Measurements from ENCODE around the gene PTPRD.
"Not testable (repeated sequence)": the region's sequence is repeated elsewhere in the genome, so short reads cannot be mapped to it uniquely, and the experiment has no call there.

PTPRD gene

GRCh38 chr9:9441874-9442273 lies 1170.9 kb downstream of the PTPRD start:
- not testable (repeated sequence) for DNase-seq

GRCh38 chr9:9437641-9438040 lies 1175.2 kb downstream of the PTPRD start:
- DNase-seq = no peak

GRCh38 chr9:9426454-9426853 lies 1186.3 kb downstream of the PTPRD start:
- not testable (repeated sequence) for DNase-seq

- DNase-seq = peak; percentile 57
These were observed 1200.6 kb downstream of the PTPRD start for GRCh38 chr9:9412241-9412640.

GRCh38 chr9:9410736-9411135 lies 1202.1 kb downstream of the PTPRD start:
- peak; percentile 4 for DNase-seq

- no peak for DNase-seq
These were observed 1212.8 kb downstream of the PTPRD start for GRCh38 chr9:9399982-9400381.

- DNase-seq = no peak
These were observed 1216.3 kb downstream of the PTPRD start for GRCh38 chr9:9396518-9396917.

- no peak for DNase-seq
These were observed 1217.3 kb downstream of the PTPRD start for GRCh38 chr9:9395539-9395938.

GRCh38 chr9:9392755-9393154 lies 1220.0 kb downstream of the PTPRD start:
- DNase-seq = no peak

- no peak for DNase-seq
These were observed 1222.9 kb downstream of the PTPRD start for GRCh38 chr9:9389904-9390303.

GRCh38 chr9:9387511-9388115 lies 1225.2 kb downstream of the PTPRD start:
- DNase-seq = no peak

- DNase-seq = no peak
These were observed 1250.5 kb downstream of the PTPRD start for GRCh38 chr9:9362332-9362731.

GRCh38 chr9:9352877-9353481 lies 1259.8 kb downstream of the PTPRD start:
- DNase-seq = peak; percentile 21

GRCh38 chr9:9341203-9341602 lies 1271.6 kb downstream of the PTPRD start:
- DNase-seq = peak; percentile 50

- no peak for DNase-seq
These were observed 1275.7 kb downstream of the PTPRD start for GRCh38 chr9:9337129-9337528.

GRCh38 chr9:9326749-9327148 lies 1286.1 kb downstream of the PTPRD start:
- peak; percentile 10 for DNase-seq

GRCh38 chr9:9319007-9319406 lies 1293.8 kb downstream of the PTPRD start:
- DNase-seq = no peak

- not testable (repeated sequence) for DNase-seq
These were observed 1302.1 kb downstream of the PTPRD start for GRCh38 chr9:9310743-9311142.

GRCh38 chr9:9305600-9305999 lies 1307.2 kb downstream of the PTPRD start:
- DNase-seq = no peak

- peak; percentile 71 for DNase-seq
These were observed 1313.7 kb downstream of the PTPRD start for GRCh38 chr9:9299134-9299533.

- no peak for DNase-seq
These were observed 1326.8 kb downstream of the PTPRD start for GRCh38 chr9:9286001-9286400.

GRCh38 chr9:9284201-9284600 lies 1328.6 kb downstream of the PTPRD start:
- no peak for DNase-seq

- peak; percentile 54 for DNase-seq
These were observed 1329.4 kb downstream of the PTPRD start for GRCh38 chr9:9283159-9283986.

GRCh38 chr9:9275601-9276000 lies 1337.2 kb downstream of the PTPRD start:
- no peak for DNase-seq
